RWPE1 (cell line): Measurements from ENCODE around the gene SHFL.

Experiments used
- CTCF ChIA-PET: fragments of 350-600 bp; sonication (Branson Sonifier 250); formaldehyde crosslinking; extraction: SDS; loops from one replicate; lab custom pipeline; 2021; lab: Yijun Ruan, JAX
- POLR2A ChIA-PET: fragments of 400-600 bp; formaldehyde crosslinking; extraction: SDS; loops from one replicate; lab custom pipeline; 2020; ENCODE audit warnings: antibody characterized with exemption; ENCODE audit not compliant: low non-redundant PET; lab: Yijun Ruan, JAX
- DNase-seq: peaks from one replicate; pipeline ENCODE4 v3.0.0; 2012; ENCODE audit warnings: low spot score
- H3K27ac ChIP-seq: fragments of 450-650 bp; 2 replicates; pipeline ENCODE4 v1.5.1; 2017
- TF ChIP-seq, protein P1 (sequence below): fragments of 450-650 bp; conservative IDR thresholded peaks from 2 replicates; pipeline ENCODE4 v1.5.1; 2017; ENCODE audit warnings: low read depth, mild to moderate bottlenecking

Gene SHFL

DNA sequence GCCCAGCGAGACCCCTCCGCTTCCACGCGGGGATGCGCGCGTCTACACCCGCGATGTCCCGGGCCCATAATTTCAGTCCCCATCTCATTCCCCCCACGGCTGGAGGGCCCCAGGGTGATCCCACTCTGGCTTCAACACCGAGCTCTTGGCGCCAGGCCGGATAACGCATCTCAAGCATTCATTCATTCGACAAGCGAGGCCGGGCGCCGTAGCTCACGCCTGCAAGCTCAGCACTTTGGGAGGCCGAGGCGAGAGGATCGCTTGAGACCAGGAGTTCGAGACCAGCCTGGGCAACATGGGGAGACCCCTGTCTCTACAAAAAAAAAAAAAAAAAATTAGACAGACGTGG is 10.5 kb downstream of the SHFL start:
- CTCF ChIA-PET = interaction anchor here (0.6 to 0.8 kb wide), 2 partner anchors 61 to 246 kb away, joined by 3 to 6 read pairs; no protein-coding TSS in a partner anchor
- POLR2A ChIA-PET = interaction anchor here (0.9 kb wide), 1 partner anchor 10 kb away, joined by 3 read pairs; the partner anchor contains the start of gene PPAN
- TF ChIP-seq, protein P1, sequence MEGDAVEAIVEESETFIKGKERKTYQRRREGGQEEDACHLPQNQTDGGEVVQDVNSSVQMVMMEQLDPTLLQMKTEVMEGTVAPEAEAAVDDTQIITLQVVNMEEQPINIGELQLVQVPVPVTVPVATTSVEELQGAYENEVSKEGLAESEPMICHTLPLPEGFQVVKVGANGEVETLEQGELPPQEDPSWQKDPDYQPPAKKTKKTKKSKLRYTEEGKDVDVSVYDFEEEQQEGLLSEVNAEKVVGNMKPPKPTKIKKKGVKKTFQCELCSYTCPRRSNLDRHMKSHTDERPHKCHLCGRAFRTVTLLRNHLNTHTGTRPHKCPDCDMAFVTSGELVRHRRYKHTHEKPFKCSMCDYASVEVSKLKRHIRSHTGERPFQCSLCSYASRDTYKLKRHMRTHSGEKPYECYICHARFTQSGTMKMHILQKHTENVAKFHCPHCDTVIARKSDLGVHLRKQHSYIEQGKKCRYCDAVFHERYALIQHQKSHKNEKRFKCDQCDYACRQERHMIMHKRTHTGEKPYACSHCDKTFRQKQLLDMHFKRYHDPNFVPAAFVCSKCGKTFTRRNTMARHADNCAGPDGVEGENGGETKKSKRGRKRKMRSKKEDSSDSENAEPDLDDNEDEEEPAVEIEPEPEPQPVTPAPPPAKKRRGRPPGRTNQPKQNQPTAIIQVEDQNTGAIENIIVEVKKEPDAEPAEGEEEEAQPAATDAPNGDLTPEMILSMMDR = no peak
- peak overlapping the region; percentile 77 for H3K27ac ChIP-seq
- no peak for DNase-seq

DNA sequence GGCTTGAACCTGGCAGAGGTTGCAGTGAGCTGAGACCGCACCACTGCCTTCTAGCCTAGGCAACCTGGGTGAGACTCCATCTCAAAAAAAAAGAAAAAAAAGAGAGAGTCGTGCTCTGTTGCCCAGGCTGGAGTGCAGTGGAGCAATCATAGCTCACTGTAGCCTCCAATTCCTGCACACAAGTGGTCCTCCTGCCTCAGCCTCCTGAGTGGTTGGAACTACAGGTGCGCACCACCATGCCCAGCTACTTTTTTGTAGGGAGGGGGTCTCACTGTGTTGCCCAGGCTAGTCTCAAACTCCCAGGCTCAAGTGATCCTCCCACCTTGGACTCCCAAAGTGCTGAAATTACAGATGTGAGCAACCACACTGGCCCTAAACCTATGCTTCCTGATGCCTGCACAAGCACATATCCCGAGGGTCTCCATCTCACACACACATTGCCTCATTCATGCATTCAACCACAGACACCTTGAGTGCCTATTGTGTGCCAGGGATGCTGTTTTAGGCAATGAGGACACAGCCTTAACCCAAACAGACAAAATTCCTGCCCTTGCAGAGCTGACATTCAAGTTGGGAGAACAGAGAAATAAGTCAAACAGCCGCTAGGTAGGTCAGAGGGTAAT is 14.2 kb downstream of the SHFL start:
- ChIA-PET POLR2A (interaction anchor here (0.7 kb wide), 1 partner anchor 14 kb away, joined by 15 read pairs; no protein-coding TSS in a partner anchor), CTCF (interaction anchor here (0.6 to 1.1 kb wide), 3 partner anchors 30 to 1194 kb away, joined by 3 to 4 read pairs (median 3); no protein-coding TSS in a partner anchor)

DNA sequence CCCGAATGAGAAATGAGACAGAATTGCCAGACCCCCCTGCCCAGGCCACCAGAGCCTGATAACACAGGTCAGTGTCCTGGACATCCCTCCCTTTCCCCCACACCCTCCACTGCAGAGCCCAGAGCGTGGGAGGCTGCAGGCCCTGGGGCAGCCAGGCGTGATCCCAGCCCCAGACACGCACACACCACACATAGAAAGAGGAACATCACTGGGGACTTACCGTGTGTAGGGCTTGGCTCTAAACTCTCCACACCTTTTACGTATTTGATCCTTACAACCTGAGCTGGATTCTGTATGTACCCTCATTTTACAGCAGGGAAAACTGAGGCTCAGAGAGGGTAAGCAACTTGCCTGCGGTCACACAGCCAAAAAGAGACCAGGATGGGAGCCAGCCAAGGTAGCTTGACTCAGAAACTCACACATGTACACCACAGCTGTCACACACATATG is 16.7 kb downstream of the SHFL start:
- ChIA-PET CTCF (interaction anchor here (0.6 kb wide), 1 partner anchor 36 kb away, joined by 4 read pairs; no protein-coding TSS in a partner anchor), POLR2A (no interaction called here)
- no peak overlapping the region for H3K27ac ChIP-seq
- TF ChIP-seq, protein P1 = no peak
- DNase-seq = no peak

More for the DNA sequence above, 14.2 kb downstream of the SHFL start:
- DNase-seq = no peak
- TF ChIP-seq, protein P1 = no peak
- H3K27ac ChIP-seq = no peak overlapping the region

DNA sequence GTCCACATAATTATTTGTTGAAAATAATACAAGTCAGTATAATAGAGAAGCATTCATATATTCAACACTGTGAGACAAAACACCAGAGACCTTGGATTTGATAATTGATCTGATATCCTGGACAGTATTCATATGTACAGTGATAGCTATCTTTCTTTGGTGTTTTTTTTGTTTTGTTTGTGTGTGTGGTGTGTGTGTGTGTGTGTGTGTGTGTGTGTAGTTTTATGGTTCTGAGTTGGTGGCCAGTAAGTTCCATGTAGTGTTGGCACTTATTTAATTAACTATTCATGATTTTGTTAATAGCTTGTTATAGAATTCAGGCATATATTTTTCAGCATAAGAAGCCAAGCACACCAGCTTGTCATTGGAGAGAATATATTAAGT is 18.0 kb downstream of the SHFL start:
- no peak overlapping the region for H3K27ac ChIP-seq
- no peak for DNase-seq
- ChIA-PET CTCF (interaction anchor here (0.7 kb wide), 1 partner anchor 9 kb away, joined by 3 read pairs; no protein-coding TSS in a partner anchor), POLR2A (no interaction called here)
- TF ChIP-seq, protein P1 = no peak

DNA sequence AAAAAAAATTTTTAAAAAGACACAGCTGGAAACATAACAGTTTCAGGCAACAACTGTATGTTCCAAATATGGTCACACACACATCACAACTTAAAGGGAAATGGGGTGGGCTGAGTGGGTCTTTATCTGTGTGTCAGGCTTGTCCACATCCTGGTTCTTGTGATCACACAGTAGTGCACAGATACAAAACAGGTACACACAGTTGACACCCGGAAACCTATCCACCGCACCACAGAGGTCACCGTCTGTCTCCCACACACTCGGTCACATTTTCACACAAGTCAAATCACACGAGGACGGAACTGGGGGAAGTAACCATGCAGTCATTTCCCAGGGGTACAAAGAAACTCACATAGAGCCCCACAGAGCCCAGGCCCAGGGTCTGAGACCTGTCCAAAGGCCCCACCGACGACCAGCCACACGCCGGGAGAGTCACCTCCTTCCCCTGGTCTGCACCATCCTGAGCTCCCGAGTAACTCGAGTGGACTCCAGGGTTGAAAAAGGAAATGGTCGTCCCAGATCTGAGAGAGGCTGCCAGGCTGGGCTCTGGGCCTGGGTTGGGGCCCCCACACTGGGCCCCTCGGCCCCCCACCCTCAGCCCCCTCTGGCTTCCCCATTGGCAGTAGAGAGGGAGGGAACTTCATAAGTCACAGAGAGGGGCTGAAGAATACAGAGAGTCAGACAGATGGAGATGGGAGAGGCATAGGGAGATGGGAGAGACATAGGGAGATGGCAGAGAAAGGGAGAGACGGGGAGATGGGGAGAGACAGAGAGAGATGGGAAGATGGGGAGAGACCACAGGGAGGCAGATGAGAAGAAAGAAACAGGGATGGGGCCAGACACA is 18.8 kb downstream of the SHFL start:
- H3K27ac ChIP-seq = no peak overlapping the region; the same call in 1 of the 2 replicates
- ChIA-PET POLR2A (no interaction called here), CTCF (interaction anchor here (0.7 kb wide), 1 partner anchor 8 kb away, joined by 3 read pairs; no protein-coding TSS in a partner anchor)
- TF ChIP-seq, protein P1 = no peak
- no peak for DNase-seq

DNA sequence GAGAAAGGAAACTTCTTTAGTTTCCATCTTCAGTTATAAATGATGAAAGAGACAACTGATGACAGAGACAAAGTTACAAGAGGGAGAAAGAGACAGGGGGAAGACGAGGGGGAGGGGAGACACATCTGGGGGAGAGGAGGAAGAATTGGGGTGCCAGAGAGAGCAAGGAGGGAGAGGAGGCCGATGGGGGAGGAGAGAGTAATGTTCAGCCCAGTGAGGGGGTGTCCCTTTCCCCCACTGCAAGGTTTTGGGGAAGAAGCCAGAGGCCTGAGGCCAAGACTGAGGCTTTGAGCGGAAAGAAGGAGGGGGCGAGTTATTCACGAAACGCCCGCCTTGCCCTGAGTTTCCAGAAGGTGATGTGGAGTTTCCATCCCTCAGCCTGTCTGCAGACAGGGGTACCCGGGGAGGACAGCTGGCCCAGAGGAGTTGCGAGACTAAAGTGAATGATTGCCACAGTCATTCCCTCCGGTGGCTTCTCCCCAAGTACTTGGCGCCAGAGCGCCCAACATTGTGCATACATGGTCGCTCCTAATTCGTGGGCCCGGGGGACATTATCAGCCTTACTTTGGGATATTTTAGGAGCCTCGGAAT is 19.5 kb downstream of the SHFL start:
- H3K27ac ChIP-seq = peak overlapping the region; percentile 66
- CTCF ChIA-PET = interaction anchor here (0.5 kb wide), 2 partner anchors 15 to 175 kb away, joined by 3 read pairs; no protein-coding TSS in a partner anchor
- no peak for DNase-seq
- TF ChIP-seq, protein P1 = no peak
- POLR2A ChIA-PET = no interaction called here
